PC-3 (cell line): ENCODE measurements around the gene DEFB132.
"Not testable (repeated sequence)": the region's sequence is repeated elsewhere in the genome, so short reads cannot be mapped to it uniquely, and the experiment has no call there.

ENCODE experiments used
- CTCF ChIP-seq: fragments of 300-600 bp; sonication (generic); conservative IDR thresholded peaks from 2 replicates; pipeline ENCODE4 v1.5.1; 2017; ENCODE audit warnings: antibody characterized with exemption, low read depth, mild to moderate bottlenecking, low read length
- EZH2 ChIP-seq: fragments of 300-600 bp; sonication (generic); IDR thresholded peaks from one replicate; pipeline ENCODE4 v1.6.1; 2017; ENCODE audit warnings: antibody characterized with exemption, mild to moderate bottlenecking, low read length; ENCODE audit not compliant: unreplicated experiment
- EZH2phosphoT487 ChIP-seq: fragments of 300-600 bp; sonication (generic); IDR thresholded peaks from 2 replicates; pipeline ENCODE4 v1.6.1; 2018; ENCODE audit warnings: mild to moderate bottlenecking, antibody characterized with exemption, low read length, borderline replicate concordance

DNA sequence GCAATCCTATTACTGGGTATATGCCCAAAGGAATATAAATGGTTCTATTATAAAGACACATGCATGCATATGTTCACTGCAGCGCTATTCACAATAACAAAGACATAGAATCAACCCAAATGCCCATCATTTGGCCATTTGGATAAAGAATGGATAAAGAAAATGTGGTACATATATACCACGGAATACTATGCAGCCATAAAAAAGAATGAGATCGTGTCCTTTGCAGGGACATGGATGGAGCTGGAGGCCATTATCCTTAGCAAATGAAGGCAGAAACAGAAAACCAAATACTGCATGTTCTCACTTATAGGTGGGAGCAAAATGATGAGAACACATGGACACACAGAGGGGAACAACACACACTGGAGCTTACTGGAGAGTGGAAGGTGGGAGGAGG lies 31.6 kb upstream of the DEFB132 start:
- not testable (repeated sequence) for TF ChIP-seq CTCF, EZH2, EZH2phosphoT487
